GM12892 (cell line): Measurements from ENCODE around the gene PRKRA.

Source experiments
- POLR2A ChIP-seq: IDR thresholded peaks from 2 replicates; pipeline ENCODE4 v1.6.1; 2011; ENCODE audit warnings: low read depth, low read length, control low read depth
- POLR2AphosphoS5 ChIP-seq: IDR thresholded peaks from 2 replicates; pipeline ENCODE4 v1.6.1; 2011; ENCODE audit warnings: low read depth, low read length, control low read depth
- TAF1 ChIP-seq: IDR thresholded peaks from 2 replicates; pipeline ENCODE4 v1.6.1; 2011; ENCODE audit warnings: low read depth, mild to moderate bottlenecking, control low read depth, low read length, borderline replicate concordance

- TF ChIP-seq POLR2A (no peak), POLR2AphosphoS5 (no peak), TAF1 (no peak)
Observed at GRCh38 chr2:178457390-178457886, 6.5 kb upstream of the PRKRA start.
